NCI-H345 treated with DMSO at 0.1 percent for 48 hours (cell line): Measurements from ENCODE around the gene CENPQ.
A peak's percentile ranks its signal among the peaks of the same experiment; 100 is the strongest.
"Not testable (repeated sequence)": the region's sequence is repeated elsewhere in the genome, so short reads cannot be mapped to it uniquely, and the experiment has no call there.

ENCODE experiments used
- DNase-seq: peaks from one replicate; lab custom pipeline; 2025; ENCODE audit not compliant: unreplicated experiment; lab: John Stamatoyannopoulos, UW

CENPQ gene

DNA sequence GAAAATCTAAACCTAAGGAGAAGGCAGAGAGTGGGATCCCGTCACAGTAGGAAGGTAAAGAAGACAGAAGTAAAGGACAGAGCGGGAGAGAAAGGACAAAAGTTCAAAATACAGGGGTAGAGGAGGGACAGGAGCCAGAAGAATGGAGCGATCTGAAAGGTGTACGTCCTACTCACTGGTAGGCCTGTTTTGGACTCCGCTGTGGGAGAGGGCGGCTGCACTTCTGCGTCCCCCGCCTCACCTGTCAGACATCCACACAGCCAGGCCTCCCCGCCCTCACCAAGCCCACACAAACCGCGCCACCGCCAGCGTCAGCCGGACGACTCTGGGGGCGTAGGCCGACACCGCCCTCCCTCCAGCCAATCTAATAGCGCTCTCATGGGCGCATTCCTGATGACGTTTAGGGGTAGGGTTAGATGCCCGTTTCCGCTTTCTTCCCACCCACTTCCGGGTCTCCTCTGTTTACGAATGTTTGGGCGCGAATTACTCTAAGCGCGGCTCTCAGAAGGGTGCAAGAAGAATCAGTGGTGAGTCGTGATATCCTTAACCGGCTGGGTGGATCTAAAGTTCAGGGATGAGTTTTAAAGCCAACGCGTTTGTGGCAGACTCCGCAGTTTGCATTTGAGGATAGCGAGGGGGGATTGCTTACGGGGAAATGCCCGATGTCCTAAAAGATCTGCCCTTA is at the start of gene CENPQ, which contains the start of gene MMUT:
Gene CENPQ, plus strand, starts transcription at position 444 of the 685 bp plus-strand sequence. CDS start 6,807 bp downstream, outside the sequence.
Gene MMUT, minus strand, starts transcription at position 327 of the 685 bp plus-strand sequence. CDS start 3,787 bp downstream, outside the sequence.
- peak; percentile 91 for DNase-seq

DNA sequence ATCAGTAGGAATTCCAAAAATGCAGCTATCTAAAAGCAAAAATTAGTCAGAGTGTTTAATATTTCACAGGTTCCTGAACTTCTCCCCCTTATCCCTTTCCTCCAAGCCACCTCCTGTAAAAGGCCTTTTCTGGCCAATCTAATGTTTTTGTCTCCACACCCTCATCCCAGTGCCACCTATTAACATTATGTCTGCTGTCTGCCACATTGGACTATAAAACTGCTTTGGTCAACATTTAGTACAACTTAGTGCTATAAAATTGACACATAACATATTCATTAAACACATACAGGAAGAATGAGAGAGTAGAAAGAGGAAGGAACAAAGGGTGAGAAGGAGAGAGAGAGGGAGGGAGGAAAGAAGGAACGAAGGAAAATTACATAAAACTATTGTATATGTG is 47.8 kb upstream of the CENPQ start:
- no peak for DNase-seq

DNA sequence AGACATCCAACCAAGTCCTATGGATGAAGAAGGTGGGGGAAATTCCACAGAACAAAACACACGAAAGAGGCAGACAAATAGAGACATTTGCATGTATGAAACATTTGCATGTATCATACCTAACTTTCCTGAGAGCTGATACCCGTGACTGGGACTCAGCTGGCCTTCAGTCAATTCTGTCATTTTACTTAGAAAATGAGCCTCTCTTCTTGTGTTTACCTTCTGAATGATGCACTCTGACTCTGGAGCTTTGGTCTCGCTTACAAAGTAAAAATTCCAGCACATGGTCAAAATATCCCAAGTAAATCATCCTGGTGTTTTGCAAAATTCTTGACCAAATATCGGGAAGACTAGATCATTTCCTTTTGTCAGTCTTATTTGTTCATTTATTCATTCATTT is 47.0 kb upstream of the CENPQ start:
- no peak for DNase-seq

DNA sequence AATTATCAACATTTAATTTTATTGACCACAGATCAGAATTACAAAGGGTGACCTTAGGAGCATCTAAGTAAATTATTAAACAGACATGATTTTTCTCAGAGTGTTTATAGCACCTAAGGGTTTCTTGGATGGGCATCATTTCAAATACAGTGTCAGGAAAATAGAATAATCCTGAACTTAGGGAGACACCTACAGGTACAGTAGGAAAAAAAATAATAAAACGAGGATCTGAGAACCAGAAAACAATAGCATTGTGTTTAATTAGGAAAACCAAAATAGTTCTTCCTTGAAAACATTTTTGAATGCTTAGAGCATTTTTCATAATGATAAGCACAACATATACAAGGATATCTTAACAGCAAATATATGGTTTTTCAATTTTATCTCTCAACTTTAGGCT is 39.4 kb upstream of the CENPQ start:
- DNase-seq = no peak

DNA sequence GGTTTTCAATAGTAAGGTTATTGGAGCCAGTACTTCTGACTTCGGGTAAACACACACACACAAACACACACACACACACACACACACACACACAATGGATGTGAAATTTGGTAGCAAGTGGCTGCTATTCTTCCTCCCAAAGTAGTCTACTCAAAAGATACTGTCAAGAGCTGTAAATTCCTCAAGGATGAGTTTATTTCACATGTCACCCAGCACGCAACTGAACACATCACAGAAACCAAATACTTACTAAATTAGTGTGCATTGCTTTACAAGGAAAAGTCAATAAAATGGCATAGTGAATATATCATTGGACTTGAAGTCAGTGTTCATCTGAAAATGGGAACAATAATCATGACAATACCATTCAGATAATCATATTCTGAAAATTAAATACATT is 33.0 kb upstream of the CENPQ start:
- DNase-seq = no peak

DNA sequence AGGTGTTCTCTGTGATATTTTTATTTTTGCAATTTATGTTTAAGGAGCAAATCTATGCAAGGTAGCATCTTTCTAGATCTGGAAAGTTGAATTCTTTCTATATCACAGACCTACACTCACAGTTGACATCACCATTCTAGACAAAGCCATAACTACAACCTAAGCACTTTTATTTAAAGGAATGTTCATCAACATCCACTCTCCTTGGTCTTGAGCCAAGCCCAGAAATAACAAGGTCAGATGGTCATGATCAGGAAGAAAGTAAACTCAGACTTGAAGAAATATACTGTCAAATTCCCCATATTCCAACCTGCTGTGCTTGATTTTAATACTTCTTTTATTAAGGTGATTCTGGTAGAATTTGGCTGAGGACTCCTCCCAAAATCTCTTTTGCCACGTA is 32.3 kb upstream of the CENPQ start:
- DNase-seq = no peak

- no peak for DNase-seq
Measured at GRCh38 chr6:49453221-49453620, 9.9 kb upstream of the CENPQ start.

- DNase-seq = no peak
Measured at GRCh38 chr6:49454787-49455709, 8.1 kb upstream of the CENPQ start.

GRCh38 chr6:49457771-49458170 is 5.4 kb upstream of the CENPQ start:
- no peak for DNase-seq

DNA sequence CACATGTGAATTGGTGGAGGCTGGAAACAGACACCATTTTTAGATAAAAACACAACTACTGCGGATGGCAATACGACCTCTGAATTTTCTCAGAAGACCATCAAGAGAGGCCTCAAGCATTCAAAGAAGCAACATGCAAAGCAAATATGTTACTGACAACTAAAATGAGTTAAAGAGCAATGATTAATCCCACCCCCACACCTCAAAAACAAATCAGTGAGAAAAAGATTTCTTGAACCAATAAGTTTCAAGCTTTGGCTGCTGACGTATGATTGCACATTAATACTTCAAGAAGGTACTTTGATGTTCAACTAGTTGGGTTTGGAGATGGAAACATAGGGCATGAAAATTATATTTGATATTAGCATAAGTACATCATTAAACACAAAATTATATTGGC is 1.1 kb upstream of the CENPQ start:
- DNase-seq = no peak

DNA sequence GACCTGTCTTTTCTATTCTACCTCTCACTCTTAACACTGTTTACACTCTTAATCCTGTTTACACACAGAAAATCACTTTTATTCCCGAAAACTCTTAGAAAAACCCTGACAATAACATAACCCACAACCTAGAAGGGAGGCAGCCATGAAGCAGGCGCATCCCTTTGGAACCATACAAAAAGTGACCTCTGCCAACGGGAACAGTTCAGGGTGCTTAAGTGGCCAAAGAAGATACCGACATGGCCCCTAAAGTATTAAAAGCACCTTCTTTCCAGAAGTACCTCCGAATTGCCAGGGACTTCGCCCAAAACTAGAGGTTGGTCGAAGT is 607 bp upstream of the CENPQ start:
- no peak for DNase-seq

- DNase-seq = no peak
Measured at GRCh38 chr6:49463612-49463967, 420 bp downstream of the CENPQ start.

GRCh38 chr6:49464691-49465090 is 1.5 kb downstream of the CENPQ start:
- DNase-seq = no peak

GRCh38 chr6:49468042-49468441 is 4.9 kb downstream of the CENPQ start:
- no peak for DNase-seq

DNA sequence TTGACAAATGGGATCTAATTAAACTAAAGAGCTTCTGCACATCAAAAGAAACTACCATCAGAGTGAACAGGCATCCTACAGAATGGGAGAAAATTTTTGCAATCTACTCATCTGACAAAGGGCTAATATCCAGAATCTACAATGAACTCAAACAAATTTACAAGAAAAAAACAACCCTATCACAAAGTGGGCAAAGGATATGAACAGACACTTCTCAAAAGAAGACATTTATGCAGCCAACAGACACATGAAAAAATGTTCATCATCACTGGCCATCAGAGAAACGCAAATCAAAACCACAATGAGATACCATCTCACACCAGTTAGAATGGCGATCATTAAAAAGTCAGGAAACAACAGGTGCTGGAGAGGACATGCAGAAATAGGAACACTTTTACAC is 13.4 kb downstream of the CENPQ start:
- not testable (repeated sequence) for DNase-seq

DNA sequence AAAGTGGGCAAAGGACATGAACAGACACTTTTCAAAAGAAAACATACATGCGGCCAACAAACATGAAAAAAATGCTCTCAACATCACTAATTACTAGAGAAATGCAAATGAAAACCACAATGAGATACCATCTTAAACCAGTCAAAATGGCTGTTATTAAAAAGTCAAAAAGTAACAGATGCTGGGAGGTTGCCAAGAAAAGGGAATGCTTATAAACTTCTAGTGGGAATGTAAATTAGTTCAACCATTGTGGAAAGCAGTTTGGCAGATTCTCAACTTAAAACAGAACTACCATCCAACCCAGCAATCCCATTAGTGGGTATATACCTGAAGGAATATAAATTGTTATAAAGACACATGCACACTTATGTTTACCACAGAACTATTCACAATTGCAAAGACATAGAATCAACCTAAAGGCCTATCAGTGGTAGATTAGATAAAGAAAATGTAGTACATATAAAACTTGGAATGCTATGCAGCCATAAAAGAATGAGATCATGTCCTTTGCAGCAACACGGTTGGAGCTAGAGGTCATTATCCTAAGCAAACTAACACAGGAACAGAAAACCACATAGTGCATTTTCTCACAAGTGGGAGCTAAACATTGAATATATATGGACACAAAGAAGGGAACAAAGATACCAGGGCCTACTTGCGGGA is 16.3 kb downstream of the CENPQ start:
- DNase-seq = no peak

DNA sequence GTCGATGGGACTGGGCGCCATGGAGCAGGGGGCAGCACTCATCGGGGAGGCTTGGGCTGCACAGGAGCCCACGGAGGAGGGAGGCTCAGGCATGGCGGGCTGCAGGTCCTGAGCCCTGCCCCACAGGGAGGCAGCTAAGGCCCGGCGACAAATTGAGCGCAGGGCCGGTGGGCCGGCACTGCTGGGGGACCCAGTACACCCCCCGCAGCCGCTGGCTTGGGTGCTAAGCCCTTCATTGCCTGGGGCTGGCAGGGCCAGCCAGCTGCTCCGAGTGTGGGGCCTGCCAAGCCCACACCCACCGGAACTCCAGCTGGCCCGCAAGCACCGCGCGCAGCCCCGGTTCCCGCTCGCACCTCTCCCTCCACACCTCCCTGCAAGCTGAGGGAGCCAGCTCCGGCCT is 18.7 kb downstream of the CENPQ start:
- not testable (repeated sequence) for DNase-seq

DNA sequence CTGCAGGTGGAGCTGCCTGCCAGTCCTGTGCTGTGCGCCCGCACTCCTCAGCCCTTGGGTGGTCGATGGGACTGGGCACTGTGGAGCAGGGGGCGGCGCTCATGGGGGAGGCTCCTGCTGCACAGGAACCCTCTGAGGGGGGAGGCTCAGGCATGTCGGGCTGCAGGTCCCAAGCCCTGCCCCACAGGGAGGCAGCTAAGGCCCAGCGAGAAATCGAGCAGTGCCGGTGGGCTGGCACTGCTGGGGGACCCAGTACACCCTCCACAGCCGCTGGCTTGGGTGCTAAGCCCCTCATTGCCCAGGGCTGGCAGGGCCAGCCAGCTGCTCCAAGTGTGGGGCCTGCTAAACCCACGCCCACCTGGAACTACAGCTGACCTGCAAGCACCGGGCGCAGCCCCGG is 20.2 kb downstream of the CENPQ start:
- not testable (repeated sequence) for DNase-seq

DNA sequence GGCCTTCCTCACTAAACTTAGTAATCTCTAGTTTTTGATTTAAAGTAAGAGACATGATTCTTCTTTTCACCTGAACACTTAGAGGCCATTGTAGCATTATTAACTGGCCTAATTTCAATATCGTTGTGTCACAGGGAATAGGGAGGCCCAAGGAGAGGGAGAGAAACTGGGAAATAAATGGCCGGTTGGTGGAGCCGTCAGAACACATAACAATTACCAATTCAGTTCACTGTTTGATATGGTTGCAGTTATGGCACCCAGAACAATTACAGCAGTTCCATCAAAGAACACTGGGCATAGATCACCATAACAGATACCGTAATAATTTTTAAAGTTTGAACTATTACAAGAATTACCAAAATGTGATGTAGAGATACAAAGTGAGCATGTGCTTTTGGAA is 27.5 kb downstream of the CENPQ start:
- no peak for DNase-seq

DNA sequence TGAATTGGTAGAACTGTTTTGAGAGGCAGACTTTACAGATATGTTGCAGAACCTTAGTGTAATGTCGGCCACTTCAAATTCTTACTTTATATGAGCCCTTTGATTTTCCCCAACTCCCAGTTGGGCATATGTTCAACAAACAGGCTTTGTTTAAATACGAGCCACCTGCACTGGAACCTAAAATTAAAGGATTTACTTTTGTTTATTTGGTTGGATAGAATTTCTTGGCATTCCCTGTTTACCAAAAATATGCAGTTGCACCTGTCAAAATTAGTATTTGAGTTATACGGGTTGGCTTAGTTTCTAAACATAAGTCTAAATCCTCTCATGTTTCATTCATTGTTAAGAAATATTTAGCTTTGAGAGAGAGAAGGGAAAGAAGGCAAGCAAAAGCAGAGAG is 34.1 kb downstream of the CENPQ start:
- no peak for DNase-seq

DNA sequence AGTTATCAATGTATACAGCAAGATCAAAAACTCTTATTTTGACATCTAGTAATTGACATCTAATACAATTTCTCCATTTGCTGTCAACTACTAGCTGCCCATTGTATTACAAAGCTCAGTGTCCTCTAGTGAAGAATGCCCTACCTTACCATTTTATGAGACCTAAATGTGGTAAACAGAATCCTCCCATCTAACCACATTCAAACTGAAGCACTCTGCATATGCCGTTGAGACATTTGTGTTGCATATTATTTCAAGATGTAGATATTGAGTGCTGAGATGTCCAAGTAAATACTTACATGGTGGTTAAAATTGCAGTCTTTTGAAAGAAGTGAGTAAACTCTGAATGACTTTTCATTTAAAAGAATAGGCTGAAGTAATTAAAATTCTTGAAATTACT is 36.0 kb downstream of the CENPQ start:
- no peak for DNase-seq

- DNase-seq = no peak
Measured at GRCh38 chr6:49499623-49500022, 36.5 kb downstream of the CENPQ start, which contains the start of gene GLYATL3. TSS of gene GLYATL3 (plus strand) at chr6:49499923. CDS start at chr6:49511991, 12,068 bp downstream.
